Cardiac fibroblast (primary cell): Measurements from ENCODE around the gene SLC26A1.

Experiments used
- DNase-seq, 2 donors: peaks; one replicate each; pipeline versions ENCODE4 v3.0.0 to v3.0.0-alpha.2; 2010; ENCODE audit warnings: low read depth in 2 of 2
- H3K4me3 ChIP-seq, 2 donors: replicated peaks in 1 of 2; 1 replicate in 1 of 2; 2 replicates in 1 of 2; pipeline ENCODE4 v1.5.1; 2011; ENCODE audit warnings: low read depth in 2 of 2, low read length in 2 of 2, mild to moderate bottlenecking in 2 of 2, moderate library complexity in 1 of 2
- TF ChIP-seq, protein P1 (sequence below): IDR thresholded peaks from one replicate; pipeline ENCODE4 v1.5.1; 2011; ENCODE audit warnings: low read depth, mild to moderate bottlenecking, low read length, inconsistent platforms

Gene SLC26A1

GRCh38 chr4:970854-971520 lies 22.2 kb downstream of the SLC26A1 start:
- DNase-seq: no peak
- H3K4me3 ChIP-seq: no peak overlapping the region
- TF ChIP-seq, protein P1, sequence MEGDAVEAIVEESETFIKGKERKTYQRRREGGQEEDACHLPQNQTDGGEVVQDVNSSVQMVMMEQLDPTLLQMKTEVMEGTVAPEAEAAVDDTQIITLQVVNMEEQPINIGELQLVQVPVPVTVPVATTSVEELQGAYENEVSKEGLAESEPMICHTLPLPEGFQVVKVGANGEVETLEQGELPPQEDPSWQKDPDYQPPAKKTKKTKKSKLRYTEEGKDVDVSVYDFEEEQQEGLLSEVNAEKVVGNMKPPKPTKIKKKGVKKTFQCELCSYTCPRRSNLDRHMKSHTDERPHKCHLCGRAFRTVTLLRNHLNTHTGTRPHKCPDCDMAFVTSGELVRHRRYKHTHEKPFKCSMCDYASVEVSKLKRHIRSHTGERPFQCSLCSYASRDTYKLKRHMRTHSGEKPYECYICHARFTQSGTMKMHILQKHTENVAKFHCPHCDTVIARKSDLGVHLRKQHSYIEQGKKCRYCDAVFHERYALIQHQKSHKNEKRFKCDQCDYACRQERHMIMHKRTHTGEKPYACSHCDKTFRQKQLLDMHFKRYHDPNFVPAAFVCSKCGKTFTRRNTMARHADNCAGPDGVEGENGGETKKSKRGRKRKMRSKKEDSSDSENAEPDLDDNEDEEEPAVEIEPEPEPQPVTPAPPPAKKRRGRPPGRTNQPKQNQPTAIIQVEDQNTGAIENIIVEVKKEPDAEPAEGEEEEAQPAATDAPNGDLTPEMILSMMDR: no peak

DNA sequence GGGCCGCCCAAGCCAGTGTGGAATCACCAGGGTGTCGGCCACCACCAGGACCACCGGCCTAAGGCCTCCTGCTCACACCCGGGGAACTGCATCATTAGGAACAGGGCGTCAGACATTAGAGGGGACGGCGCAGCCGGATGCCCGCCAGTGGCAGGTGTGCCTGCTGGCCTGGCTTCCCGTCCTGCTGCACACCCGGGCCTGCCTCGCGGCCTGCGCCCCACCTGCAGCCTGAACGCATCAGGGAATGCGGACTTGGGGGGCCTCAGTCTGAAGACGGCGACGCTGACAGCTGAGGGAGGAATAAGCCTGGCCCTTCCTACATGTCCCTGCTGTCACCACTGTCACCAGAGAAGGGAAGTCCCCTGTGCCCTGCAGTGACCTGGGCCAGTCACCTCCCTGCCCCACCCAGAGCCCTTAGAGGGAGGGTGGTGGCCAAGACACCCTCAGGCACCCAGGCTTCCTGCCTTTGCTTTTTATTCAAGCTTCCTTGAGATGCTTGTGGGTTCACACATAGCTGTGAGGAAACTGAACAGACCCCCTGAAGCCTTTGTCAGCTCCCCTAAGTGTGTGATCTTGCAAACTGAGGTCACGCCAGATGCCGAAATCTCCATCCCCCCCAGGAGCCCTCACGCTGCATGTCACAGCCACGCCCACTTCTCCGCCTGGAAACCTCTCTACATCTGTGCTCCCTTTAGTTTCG lies 23.0 kb downstream of the SLC26A1 start:
- no peak for DNase-seq
- TF ChIP-seq, protein P1: no peak
- H3K4me3 ChIP-seq: no peak overlapping the region

DNA sequence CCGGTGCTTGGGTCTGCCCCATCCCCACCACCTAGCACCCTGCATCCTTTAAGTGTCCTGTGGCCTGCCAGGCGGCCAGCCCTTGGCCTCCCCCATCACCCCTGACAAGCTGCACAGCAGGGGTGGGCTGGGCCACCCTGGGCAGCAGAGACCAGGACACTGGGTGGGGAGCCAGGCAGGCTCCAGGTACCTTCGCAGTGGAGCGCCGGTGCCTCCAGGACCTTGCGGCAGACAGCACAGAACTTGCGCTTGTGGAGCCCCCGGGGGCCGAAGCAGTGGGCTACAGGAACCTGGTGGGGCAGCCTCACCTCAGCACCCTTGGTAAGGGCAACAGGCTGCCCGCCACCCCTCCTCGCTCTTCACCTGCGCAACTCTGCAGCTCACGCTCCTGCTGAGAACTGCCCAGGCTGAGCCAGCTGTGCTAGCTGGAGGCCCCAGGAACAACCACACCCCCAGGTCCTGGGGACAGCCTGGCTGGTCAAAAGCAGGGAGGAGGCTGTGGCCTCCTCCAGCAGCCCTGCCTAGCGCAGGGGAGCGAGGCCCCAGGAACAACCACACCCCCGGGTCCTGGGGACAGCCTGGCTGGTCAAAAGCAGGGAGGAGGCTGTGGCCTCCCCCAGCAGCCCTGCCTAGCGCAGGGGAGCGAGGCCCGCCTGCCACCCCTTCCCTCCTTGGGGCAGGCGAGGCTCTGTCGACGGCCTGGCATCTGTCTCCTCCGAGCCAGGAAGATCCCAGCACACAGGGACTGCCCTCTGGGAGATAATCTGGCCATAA lies 24.4 kb downstream of the SLC26A1 start:
- DNase-seq: no peak
- TF ChIP-seq, protein P1: no peak

GRCh38 chr4:968221-968620 lies 25.0 kb downstream of the SLC26A1 start:
- no peak overlapping the region for H3K4me3 ChIP-seq
- no peak for DNase-seq
- TF ChIP-seq, protein P1: no peak

More for the DNA sequence above, 24.4 kb downstream of the SLC26A1 start:
- H3K4me3 ChIP-seq: no peak overlapping the region

DNA sequence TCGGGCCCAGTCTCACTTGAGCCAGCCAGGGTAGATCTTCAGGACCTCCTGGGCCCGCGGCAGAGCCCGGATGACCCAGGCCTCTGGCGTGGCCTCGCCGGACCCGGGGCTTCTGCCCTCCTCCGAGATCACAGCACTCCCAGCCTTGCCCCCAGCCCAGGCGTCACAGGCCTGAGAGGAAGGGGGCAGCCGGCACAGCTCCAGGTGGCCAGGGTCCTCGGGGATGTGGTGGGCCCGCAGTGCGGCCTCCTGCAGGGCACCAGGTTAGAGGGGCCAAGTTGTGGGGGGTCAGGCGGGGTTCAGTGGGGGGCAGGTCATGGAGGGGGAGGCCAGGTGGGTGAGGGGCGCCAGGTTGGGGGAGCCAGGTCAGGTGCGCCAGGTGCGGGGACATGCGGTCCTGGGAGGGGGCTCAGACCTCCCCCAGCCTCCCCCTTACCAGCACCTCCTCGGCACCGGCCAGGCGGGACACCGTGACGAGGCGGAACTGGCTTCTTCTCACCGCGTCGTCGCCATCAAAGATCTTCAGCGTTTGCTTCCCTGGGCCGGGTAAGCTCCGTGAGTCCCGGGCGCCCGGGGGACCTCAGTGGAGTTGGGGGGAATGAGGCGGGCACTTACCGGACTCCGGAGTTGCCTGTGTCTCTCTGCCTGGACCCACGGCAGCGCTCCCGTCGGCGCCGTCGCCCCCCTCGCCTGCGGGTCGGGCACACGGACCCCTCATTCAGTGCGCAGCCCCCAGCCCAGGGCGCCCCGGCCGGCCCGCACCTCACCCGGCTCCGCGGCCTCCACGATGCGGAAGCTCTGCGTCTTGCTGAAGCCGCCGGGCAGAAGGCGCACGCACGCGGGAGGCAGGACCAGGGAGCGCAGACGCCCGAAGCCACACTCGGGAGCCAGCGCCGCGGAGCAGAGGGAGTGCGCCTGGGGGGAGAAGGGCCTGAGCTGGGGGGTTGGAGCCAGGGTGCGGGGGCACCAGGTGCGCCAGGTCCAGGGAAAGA lies 25.8 kb downstream of the SLC26A1 start:
- TF ChIP-seq, protein P1: no peak
- no peak overlapping the region for H3K4me3 ChIP-seq
- DNase-seq: no peak
